ENCODE data around the gene EIF3K.

GRCh38 chr19:38665950-38666662, 47.1 kb downstream of the EIF3K start:
- no peak for TF ChIP-seq REST (IDR thresholded peaks at IDR 0.05)
- no peak for TF ChIP-seq CHD2 (IDR thresholded peaks at IDR 0.05; ENCODE audit: low read length, partially characterized antibody)
- TF ChIP-seq POLR2A (IDR thresholded peaks at IDR 0.05; ENCODE audit: low read length), result no peak
- TF ChIP-seq RNF2 (IDR thresholded peaks at IDR 0.05; ENCODE audit: borderline replicate concordance, low read depth), result no peak
- no peak for TF ChIP-seq CTCF (IDR thresholded peaks at IDR 0.05)
- TF ChIP-seq HEYL (CRISPR knock-in tag; IDR thresholded peaks at IDR 0.05), result no peak
